ENCODE data around the gene DCXR. TPM values are rescaled to one million over a fixed set of nuclear protein-coding genes. Genes with fewer than 3 reads are reported as not detected.

Gene DCXR
- 75.2 and 93.0 TPM in 2 replicates for total RNA-seq
- polyA plus RNA-seq, result 178 and 241 TPM in 2 replicates
- 153 and 181 TPM in 2 replicates for polyA plus RNA-seq (2011; cell fraction: cytosol; rRNA removed)
- polyA plus RNA-seq (2011; cell fraction: nucleus; rRNA removed), result 150 and 164 TPM in 2 replicates
- polyA plus RNA-seq (2012), result 106 and 108 TPM in 2 replicates
- polyA minus RNA-seq, result 41.9 and 53.2 TPM in 2 replicates
- polyA minus RNA-seq (2011; cell fraction: cytosol; rRNA and poly(A)+ RNA removed), result 39.0 TPM
- 8.4 and 18.0 TPM in 2 replicates for polyA minus RNA-seq (2011; cell fraction: nucleus; rRNA and poly(A)+ RNA removed)
- percentile 52 among the genes with signal in this experiment for Bru-seq, nascent RNA
- BruChase-seq, experiment 1, labeled RNA remaining after a 6-hour chase, result percentile 69 among the genes with signal in this experiment
- BruChase-seq, experiment 2, labeled RNA remaining after a 2-hour chase, result percentile 56 among the genes with signal in this experiment
- long read RNA-seq, transcript DCXR-201 (8 exons, 887 nt), result major isoform, 88 of 1,102 reads
- long read RNA-seq, transcript DCXR-213 (7 exons, 915 nt), result minor isoform, 8 of 1,102 reads
- long read RNA-seq, transcript DCXR-212 (5 exons, 715 nt), result minor isoform, 6 of 1,102 reads
- long read RNA-seq, partial matches to known transcripts, result 954 of 1,102 reads
- long read RNA-seq, other reads (novel, unspliced or antisense), result 36 of 1,102 reads

GRCh38 chr17:82037092-82037888 is at the start of gene DCXR:
Gene DCXR (minus strand): TSS chr17:82037697. CDS start chr17:82037682, 15 bp downstream.
- Histone ChIP-seq H4K20me1 (replicated peaks; ENCODE audit: control insufficient read depth, extremely low read depth, insufficient read depth, low read length) (no peaks in the 10 kb centered on the region), H3K9ac (replicated peaks; ENCODE audit: extremely low read depth, insufficient read depth, low read length) (peak within 1 kb of the TSS; percentile 78), H3K27me3 (ENCODE audit: control insufficient read depth in 2 of 2, insufficient read depth in 2 of 2, low read length in 2 of 2) (no peaks in the 10 kb centered on the region), H3K4me1 (ENCODE audit: control insufficient read depth, extremely low read depth, insufficient read depth, low read length) (peaks cover 9% of the 10 kb centered on the region), H3K79me2 (ENCODE audit: control insufficient read depth, insufficient read depth, low read length) (peaks cover 4% of the 10 kb centered on the region), H2AFZ (ENCODE audit: low read depth, low read length) (peak within 1 kb of the TSS; percentile 87), H3K9me3 (replicated peaks; ENCODE audit: control insufficient read depth, insufficient read depth, low read length) (no peaks in the 10 kb centered on the region), H3K4me3 (replicated peaks in 1 of 3; ENCODE audit: insufficient read depth in 1 of 3, low read depth in 1 of 3, low read length in 3 of 3) (peak within 1 kb of the TSS; percentile 58 to 71 (median 69)), H3K9me1 (replicated peaks; ENCODE audit: control insufficient read depth, extremely low read depth, insufficient read depth, low read length) (no peaks in the 10 kb centered on the region), H3K4me2 (ENCODE audit: insufficient read depth, low read length) (peak within 1 kb of the TSS; percentile 67), H3K27ac (ENCODE audit: insufficient read depth, low read depth, low read length) (peak within 1 kb of the TSS; percentile 36), H3K36me3 (ENCODE audit: control insufficient read depth in 2 of 2, extremely low read depth in 1 of 2, insufficient read depth in 2 of 2, low read length in 2 of 2) (no peaks in the 10 kb centered on the region)
- BruUV-seq (replicated peaks), result no TSS peak
- ChIA-PET CTCF (interaction anchor here (0.6 to 1.5 kb wide), 21 partner anchors 8 to 312 kb away, joined by 3 to 19 read pairs (median 5); partner anchors contain the start of genes CENPX, FASN, GPS1 and LRRC45), POLR2A (interaction anchor here (1.1 kb wide), 1 partner anchor 117 kb away, joined by 3 read pairs; no protein-coding TSS in a partner anchor)
- dilution Hi-C loops (cut with MboI; ENCODE audit: extremely low pct_ligation_motif_present, low sequenced_read_pairs) (no loop called here), intact Hi-C loops (cut with micrococcal nuclease) (loop anchor here (1.0 to 10.0 kb wide), 4 partner anchors 14 to 378 kb away; partner anchors contain the start of genes HEXD, LRRC45 and OGFOD3)
- DNase-seq (ENCODE audit: low read depth, low spot score) (peak; percentile 97), FAIRE-seq (peak; percentile 99)
- TF ChIP-seq EZH2 (IDR thresholded peaks at IDR 0.05; ENCODE audit: borderline replicate concordance, low read depth, low read length, severe bottlenecking), result no peak
- peak; percentile 80 for TF ChIP-seq POLR2A (IDR thresholded peaks at IDR 0.05; ENCODE audit: low read depth, low read length)
- no peak for TF ChIP-seq JUN (IDR thresholded peaks at IDR 0.05; ENCODE audit: borderline replicate concordance, insufficient read depth, insufficient read length, low read depth)
- TF ChIP-seq MYC (IDR thresholded peaks at IDR 0.05; ENCODE audit: low read depth, low read length), result no peak
- peak; percentile 71 for TF ChIP-seq POLR2AphosphoS5 (IDR thresholded peaks at IDR 0.05; ENCODE audit: insufficient read depth, low read depth, low read length)
- TF ChIP-seq MAX (IDR thresholded peaks at IDR 0.05; ENCODE audit: insufficient read depth, insufficient read length), result peak; percentile 24
- peak; percentile 87 to 92 for TF ChIP-seq CTCF (IDR thresholded peaks at IDR 0.05; ENCODE audit: extremely low read depth in 1 of 2, insufficient read depth in 1 of 2, low read depth in 1 of 2, low read length in 2 of 2)
- TF ChIP-seq FOS (IDR thresholded peaks at IDR 0.05; ENCODE audit: borderline replicate concordance, insufficient read depth, low read length), result no peak
- TF ChIP-seq GATA2 (IDR thresholded peaks at IDR 0.05; ENCODE audit: insufficient read depth, insufficient read length, low read depth, low read length), result no peak

Measured in endothelial cell of umbilical vein (primary cell).